Measurements from ENCODE around the gene DISP3.

DNA sequence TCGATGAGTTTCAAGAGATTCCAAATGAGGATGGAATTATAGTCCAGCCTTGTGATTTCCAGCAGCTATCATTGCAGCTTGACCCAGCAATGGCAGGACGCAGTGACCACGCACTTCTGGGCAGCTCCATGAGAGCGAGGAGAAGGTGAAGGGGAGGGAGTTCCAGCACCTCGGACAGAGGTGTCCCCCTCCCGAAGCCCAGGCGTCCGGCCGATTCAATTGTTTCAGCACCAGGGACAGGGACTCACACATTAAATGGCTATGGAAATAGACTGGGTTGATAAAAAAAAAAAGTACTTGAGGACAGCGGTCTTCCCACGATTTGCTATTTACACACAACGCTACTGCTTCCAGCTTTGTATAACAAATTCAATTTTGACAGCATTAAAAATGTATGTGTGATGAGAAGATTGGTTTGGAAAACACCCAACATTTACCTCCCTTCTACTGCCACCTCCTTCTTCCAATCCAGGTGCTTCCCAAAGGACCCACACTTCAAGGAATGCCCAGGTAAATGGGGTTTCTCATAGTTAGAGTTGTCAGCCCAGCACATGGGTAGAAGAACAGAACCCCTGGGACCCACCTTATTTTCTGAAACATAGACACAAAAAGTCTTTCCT is 71.8 kb downstream of the DISP3 start:
- TF ChIP-seq SIN3A (IDR thresholded peaks at IDR 0.05; ENCODE audit: borderline replicate concordance, insufficient read depth, low read depth, low read length) (no peak), POLR2AphosphoS5 (IDR thresholded peaks at IDR 0.05; ENCODE audit: low read depth, low read length) (no peak)
- TF ChIP-seq, protein P1, sequence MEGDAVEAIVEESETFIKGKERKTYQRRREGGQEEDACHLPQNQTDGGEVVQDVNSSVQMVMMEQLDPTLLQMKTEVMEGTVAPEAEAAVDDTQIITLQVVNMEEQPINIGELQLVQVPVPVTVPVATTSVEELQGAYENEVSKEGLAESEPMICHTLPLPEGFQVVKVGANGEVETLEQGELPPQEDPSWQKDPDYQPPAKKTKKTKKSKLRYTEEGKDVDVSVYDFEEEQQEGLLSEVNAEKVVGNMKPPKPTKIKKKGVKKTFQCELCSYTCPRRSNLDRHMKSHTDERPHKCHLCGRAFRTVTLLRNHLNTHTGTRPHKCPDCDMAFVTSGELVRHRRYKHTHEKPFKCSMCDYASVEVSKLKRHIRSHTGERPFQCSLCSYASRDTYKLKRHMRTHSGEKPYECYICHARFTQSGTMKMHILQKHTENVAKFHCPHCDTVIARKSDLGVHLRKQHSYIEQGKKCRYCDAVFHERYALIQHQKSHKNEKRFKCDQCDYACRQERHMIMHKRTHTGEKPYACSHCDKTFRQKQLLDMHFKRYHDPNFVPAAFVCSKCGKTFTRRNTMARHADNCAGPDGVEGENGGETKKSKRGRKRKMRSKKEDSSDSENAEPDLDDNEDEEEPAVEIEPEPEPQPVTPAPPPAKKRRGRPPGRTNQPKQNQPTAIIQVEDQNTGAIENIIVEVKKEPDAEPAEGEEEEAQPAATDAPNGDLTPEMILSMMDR (IDR thresholded peaks at IDR 0.05) = no peak
- TF ChIP-seq, protein P2, sequence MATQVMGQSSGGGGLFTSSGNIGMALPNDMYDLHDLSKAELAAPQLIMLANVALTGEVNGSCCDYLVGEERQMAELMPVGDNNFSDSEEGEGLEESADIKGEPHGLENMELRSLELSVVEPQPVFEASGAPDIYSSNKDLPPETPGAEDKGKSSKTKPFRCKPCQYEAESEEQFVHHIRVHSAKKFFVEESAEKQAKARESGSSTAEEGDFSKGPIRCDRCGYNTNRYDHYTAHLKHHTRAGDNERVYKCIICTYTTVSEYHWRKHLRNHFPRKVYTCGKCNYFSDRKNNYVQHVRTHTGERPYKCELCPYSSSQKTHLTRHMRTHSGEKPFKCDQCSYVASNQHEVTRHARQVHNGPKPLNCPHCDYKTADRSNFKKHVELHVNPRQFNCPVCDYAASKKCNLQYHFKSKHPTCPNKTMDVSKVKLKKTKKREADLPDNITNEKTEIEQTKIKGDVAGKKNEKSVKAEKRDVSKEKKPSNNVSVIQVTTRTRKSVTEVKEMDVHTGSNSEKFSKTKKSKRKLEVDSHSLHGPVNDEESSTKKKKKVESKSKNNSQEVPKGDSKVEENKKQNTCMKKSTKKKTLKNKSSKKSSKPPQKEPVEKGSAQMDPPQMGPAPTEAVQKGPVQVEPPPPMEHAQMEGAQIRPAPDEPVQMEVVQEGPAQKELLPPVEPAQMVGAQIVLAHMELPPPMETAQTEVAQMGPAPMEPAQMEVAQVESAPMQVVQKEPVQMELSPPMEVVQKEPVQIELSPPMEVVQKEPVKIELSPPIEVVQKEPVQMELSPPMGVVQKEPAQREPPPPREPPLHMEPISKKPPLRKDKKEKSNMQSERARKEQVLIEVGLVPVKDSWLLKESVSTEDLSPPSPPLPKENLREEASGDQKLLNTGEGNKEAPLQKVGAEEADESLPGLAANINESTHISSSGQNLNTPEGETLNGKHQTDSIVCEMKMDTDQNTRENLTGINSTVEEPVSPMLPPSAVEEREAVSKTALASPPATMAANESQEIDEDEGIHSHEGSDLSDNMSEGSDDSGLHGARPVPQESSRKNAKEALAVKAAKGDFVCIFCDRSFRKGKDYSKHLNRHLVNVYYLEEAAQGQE (IDR thresholded peaks at IDR 0.05; ENCODE audit: insufficient read depth in 1 of 2, low read depth in 2 of 2, low read length in 1 of 2) = peak; percentile 98 to 99
